NCI-H82 (cell line): ENCODE data around the gene SLK.

Experiments used
- DNase-seq: peaks from one replicate; lab custom pipeline; 2025; lab: John Stamatoyannopoulos, UW

The SLK gene

DNA sequence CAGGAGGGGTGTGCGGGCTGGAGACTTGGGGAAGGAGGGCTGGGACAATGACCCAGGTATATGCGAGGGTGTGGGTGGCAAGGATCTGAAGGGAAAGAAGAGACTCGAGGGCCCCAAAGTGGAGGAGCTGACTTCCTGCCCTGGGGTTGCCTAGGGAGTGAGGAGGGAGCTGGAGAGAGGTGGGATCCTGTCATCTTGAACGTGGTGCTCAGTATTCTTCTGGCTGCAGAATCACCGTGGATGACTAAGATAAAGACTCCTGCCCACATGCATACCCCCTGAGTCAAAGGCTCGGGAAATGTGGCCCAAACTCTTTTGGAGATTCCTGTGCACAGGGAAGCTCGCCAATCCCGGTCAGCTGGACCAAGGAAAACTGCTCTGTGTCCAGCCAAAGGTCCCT is 87.5 kb downstream of the SLK start:
- DNase-seq: no peak

DNA sequence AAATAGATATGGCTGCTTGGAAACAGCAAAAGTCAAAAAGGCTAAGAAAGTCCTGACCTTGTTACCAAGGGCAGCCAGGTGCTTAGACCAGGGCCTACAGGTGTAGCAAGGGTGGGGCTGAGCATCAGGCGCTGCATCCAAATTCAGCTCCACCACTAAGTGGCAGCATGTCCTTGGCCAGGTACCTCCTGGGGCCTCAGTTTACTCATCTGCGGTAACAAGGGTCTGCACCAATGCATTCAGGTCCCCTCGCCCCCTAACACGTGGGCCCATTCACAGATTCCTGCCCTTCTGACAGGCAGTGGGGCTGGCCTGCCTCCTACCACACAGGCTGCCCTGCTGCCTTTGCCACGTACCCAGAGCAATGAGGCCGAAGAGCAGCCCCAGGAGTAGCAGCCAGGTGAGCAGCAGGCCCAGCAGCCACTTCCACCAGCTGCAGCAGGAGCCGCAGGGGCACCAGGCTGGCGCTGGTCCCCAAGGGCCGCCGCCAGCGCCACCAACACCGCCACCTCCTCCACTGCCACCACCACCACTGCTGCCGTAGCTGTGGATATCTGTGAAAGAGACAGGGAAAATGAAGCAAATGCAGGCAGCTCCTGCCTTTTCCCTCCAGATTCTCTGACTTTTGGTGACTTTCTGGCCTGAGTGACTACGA is 89.8 kb downstream of the SLK start:
- no peak for DNase-seq

DNA sequence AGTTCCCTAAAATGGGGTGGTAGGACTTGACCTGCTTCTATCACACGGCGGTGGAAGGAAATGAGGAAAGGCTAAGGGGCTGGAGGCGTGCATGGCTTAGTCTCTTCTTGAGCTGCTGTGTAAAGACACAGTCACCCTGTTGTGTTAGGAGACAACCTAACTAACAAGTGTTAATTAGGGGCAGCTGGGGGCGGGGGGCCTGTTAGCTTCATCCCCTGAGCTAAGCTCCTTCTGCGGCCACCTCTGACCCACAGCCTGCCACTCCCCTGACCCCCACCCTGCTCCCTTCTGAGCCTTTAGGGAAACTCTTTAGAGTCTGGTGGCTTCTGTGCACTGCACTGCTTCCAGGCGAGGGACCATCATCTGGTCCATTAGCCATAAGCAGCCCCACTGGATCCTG is 90.8 kb downstream of the SLK start:
- DNase-seq: peak; percentile 43

DNA sequence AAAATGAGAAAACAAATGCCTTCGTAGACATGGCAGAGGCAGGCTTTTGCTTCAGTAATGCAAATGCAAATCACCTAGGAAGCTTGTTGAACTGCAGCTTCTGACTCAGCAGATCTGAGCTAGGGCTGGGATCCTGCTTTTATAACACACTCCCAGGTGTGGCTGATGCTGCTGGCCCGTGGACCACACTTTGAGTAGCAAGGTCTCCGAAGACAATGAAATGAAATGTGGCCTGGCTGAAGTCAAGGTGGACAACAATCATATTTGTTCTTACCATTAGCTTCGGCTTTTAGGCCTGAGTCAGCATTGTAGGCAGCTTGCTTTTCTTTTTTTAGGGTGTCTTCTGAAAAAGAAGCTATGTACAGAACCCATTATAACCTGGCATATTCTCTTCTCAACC is 92.4 kb downstream of the SLK start:
- DNase-seq: no peak

DNA sequence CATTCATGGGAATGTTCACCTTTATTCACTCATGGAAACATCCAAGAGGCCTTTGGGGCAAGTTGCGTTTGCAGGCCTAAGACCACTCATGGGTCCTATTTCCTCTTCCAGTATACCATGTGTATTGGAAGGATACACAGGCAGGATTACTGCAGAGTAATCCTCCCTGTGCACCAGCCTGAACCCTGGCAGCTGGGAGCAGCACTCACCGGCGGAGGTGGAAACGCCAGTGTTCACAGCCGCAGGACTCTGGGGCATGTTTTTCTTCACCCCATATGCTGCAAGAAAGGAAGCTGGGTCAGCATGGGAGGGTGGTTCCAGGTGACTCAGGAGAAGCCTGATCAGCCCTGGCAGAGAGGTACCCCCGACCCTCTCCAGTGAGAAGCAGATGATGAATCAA is 94.3 kb downstream of the SLK start:
- DNase-seq: peak; percentile 83

DNA sequence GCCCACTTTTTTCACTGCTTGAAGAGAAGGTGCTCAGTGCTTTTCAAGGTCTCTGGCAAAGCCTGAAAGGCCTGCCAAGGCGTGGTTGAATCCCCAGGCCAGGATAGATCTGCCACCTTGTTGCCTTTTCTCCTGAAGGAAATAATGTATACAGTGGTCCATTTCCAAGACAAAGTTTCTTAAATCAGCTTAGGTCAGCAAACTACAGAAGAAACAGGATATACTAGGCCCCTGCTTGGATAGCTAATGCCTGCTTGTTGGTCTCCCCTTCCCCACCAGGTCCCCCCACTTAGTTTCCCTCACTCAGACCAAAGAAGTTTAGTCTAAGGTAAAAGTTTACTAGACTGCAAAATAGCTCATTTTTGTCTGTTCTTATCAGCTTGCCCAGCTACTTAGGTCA is 98.8 kb downstream of the SLK start:
- no peak for DNase-seq

DNA sequence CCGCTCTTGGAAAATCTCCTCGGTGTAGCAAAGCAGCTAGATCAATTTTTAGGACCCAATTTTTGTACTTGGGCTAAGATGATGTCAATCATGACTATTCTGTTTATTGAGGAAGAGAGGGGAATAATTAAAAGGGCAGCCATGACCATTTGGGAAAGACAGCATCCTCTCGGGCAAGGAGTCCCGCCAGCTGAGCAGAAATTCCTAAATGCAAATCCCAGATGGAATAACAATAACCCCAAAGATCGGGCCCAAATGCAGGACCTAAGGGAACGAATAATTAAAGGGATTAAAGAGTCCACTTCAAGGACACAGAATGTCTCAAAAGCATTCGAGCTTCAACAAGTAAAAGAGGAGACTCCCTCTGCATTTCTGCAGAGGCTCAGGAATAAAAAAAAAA is 100.0 kb downstream of the SLK start:
- no peak for DNase-seq

DNA sequence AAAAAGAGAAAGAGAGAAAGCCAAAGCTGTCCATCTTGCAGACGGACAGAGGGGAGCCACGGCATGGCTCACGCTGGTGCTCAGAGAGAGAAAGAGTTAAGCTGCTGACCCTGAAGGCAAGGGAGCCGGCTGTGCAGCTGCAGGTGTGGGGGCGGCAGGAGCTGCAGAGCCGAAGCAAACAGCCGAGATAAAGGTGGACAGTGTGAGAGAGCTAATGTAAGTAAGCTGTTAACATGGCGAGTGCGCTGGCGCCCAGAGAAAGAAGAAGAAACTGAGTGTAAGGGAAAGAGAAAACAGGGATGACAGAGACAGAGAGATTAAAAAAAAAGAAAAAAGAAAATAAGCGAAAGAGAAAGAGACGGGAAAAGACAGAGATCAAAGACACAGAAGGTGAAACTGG is 100.6 kb downstream of the SLK start:
- DNase-seq: peak; percentile 29

DNA sequence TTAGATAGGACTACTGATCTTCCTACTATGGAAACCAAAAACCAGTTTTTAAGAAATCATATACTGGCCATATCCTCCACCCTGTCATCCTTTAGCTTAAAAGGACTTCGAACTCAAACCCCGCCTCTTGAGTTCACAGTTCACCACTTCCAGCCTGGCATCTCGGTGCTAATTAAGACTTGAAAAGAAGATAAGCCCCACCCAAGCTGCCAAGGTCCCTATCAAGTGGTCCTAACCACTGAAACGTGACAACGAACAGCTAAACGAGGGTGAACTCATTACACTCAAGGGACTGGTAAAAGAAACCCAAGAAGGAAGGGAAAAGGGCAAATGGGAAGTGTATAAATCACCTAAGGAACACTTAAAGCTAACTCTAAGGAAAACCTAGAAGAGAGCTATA is 102.7 kb downstream of the SLK start:
- no peak for DNase-seq

DNA sequence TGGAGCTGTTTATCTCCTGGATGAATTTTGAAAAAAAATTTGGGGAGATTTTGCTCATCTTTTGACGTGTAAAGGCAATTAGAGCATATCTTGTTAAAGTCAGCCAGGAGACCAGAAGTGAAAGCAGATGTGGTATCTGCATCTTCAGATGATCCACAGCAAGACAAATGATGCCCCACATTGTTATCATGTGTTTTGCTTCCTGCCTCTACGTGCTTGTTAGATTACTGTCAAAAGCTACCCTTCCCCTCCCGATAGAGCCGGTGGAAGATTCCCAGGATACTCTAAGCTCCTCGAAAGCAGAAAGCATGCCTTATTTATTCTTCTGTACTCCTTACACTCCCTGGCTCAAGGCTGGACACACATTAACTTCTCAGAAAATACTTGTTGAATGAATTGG is 105.8 kb downstream of the SLK start:
- DNase-seq: no peak

DNA sequence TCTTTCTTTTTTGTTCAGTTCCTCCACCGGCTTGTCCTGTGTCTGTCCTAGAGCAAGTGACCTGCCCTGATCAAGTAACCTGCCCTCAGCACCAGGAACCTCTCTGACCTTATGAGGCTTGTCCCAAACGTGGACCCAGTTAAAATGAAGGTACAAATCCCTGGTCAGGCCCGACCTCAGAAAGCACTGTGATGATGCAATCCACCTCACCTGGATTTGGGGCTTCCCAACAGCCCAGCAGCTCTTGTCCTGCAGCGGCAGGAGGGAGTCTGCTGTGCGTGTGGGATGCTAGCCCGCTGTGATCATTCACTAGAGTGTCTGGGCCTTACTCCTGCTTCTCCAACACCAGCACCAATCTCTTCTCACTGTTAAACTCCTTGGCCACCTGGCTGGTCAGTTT is 107.6 kb downstream of the SLK start:
- no peak for DNase-seq

DNA sequence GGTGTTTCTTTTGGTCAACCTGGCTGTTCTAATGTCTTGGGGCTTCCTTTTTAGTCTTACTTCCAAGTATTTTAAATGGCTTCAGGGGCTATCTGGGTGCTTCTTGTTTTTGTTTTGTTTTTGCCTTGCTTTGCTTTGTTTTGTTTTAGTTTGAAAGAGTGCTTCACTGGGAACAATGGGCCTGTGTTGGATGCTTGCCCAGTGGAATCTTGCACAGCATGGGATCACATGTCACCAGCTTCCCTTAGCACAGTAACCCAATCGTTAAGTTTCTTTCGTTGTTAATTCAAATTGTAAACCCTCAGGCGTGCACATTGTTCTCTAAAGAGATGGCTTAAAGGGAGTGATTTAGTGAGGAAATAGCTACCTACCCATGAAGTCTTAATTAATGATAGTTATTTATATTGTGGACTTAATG is 109.8 kb downstream of the SLK start:
- DNase-seq: no peak

DNA sequence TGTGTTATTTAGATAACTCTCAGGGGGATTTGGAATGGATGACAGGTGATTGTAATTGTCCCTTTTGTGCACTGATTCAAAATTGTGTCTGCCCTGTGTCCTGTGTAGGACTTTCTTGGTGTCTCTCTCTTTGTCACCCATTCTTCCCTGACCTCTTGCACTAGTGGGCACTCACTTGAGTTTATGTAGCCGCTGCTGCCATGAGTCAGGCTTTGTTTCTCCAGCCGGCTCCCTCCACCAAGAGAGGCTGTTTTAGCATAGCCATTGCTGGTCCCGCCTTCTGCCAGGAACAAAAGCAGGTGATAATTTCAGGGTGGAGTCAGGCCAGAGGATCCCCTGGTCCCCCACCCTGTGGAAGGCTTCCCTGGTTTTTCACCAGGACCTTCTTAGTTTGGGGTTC is 110.3 kb downstream of the SLK start:
- DNase-seq: no peak

DNA sequence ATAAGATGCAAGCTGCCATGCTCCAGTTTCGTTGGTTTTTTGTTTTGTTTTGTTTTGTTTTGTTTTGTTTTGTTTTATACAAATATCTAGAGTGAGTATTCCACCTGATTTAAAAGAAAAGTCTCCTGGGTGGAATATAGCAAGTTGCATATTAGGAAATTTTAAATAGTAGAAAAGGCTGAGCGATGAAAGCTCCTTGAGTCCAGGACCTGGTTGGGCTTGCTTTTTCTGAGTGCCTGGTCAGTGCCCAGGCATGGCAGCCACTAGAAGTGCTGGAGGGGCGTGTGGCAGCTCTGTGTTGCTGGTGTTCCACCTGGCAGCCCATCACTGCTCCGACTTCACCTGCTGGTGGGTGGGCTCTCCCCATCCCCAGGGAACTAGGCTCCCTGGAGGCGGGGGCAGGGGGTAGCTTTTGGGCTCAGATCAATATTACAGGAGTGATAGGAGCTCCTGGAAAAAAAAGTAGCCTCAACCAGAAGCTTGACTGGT is 110.8 kb downstream of the SLK start:
- no peak for DNase-seq
